GM18870 (cell line): Measurements from ENCODE around the gene GPATCH2L.

Experiments used
- ATAC-seq: cut with Tn5 transposase; IDR thresholded peaks from one replicate; pipeline ENCODE4 v1.9.1; 2021; ENCODE audit warnings: moderate library complexity; ENCODE audit not compliant: unreplicated experiment

GPATCH2L gene

GRCh38 chr14:76252471-76252870 is 100.7 kb downstream of the GPATCH2L start:
- no peak for ATAC-seq

- no peak for ATAC-seq
These were observed 101.4 kb downstream of the GPATCH2L start for GRCh38 chr14:76253111-76253510.

GRCh38 chr14:76256545-76256944 is 104.8 kb downstream of the GPATCH2L start:
- ATAC-seq: no peak

GRCh38 chr14:76257111-76257803 is 105.5 kb downstream of the GPATCH2L start:
- no peak for ATAC-seq

- ATAC-seq: no peak
These were observed 106.2 kb downstream of the GPATCH2L start for GRCh38 chr14:76257842-76258397.

GRCh38 chr14:76259029-76259735 is 107.5 kb downstream of the GPATCH2L start:
- no peak for ATAC-seq

- ATAC-seq: no peak
These were observed 109.0 kb downstream of the GPATCH2L start for GRCh38 chr14:76260749-76261148.

- ATAC-seq: no peak
These were observed 109.7 kb downstream of the GPATCH2L start for GRCh38 chr14:76261371-76261811.

- no peak for ATAC-seq
These were observed 110.9 kb downstream of the GPATCH2L start for GRCh38 chr14:76262641-76263040.
